Left hindlimb (tissue), 1 donor: ENCODE measurements around the gene CCDC136.

ENCODE experiments used
- DNase-seq: peaks from one replicate; pipeline ENCODE4 v3.0.0-alpha.2; 2018

CCDC136 gene

DNA sequence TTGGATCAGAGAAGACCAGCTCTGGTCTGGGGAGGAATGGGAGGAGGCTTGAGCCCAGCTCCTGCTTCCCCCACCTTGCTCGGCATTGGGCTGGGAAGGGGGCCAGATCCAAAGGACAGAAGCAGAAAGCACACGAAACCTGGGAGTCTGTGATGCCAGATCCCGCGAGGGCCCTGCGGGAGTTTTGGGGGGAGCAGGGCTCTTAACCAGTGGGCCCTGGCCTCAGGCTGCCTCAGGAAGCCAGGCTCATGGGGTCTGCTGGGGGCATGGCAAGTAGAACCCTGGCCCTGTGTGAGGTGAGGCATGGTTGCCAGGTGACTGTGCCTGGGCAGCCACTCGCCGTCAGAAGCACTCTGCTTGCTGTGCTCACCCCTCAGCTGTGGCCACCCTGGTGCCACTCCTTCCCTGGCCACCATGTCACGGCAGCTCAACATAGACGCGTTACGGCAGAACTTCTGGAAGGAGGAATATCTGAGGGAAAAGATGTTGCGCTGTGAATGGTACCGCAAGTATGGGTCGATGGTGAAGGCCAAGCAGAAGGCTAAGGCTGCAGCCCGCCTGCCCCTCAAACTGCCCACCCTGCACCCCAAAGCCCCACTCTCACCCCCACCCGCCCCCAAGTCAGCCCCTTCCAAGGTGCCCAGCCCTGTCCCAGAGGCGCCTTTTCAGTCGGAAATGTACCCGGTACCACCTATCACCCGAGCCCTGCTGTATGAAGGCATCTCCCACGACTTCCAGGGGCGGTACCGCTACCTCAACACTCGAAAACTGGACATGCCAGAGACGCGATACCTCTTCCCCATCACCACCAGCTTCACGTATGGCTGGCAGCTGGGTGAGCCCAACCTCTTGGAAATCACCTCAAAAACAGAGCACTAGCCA, 74.5 kb downstream of the CCDC136 start:
- no peak for DNase-seq

- DNase-seq = no peak
Observed at GRCh38 chr7:128867241-128867640, 75.5 kb downstream of the CCDC136 start.

DNA sequence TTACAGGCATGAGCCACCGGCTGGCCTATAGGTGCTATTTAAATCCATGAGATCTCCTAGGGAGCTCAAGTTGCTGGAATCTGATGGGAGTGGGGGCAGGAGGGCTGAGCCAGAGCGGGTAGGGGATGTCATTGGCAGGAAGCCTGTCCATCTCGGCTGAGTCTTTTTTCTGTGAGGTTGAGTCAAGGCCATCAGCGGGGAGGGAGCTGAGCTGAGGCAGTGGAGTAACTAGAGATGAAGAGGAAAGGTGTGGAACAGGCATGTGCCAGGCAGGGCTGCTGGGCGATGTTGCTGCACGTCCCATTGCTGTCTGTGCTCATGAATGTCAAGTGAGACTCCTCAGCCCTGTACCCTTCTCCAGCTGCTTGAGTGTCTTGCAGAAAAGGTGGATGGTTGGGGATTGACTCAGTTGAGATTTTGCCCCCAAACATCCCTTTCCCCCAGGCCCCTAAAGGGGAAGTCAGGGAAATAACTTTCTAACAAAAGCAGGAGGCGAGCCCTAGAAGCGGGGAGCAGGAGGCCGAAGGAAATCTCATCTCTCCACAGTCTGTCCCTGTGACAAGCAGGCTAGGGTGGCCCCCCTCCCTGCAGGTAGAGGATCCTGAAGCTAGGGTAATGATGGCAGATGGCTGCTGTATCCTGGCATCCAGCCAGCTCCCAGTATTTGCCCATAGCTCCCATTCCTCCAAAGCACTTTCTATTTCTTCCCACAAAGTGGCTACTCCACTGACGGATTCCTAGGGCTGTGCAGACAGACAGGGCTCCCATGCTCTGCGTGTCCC, 76.3 kb downstream of the CCDC136 start:
- no peak for DNase-seq

GRCh38 chr7:128868624-128869137, 76.9 kb downstream of the CCDC136 start:
- no peak for DNase-seq

GRCh38 chr7:128869138-128869943, 77.6 kb downstream of the CCDC136 start:
- peak; percentile 67 for DNase-seq

- no peak for DNase-seq
Observed at GRCh38 chr7:128869944-128870285, 78.1 kb downstream of the CCDC136 start.

DNA sequence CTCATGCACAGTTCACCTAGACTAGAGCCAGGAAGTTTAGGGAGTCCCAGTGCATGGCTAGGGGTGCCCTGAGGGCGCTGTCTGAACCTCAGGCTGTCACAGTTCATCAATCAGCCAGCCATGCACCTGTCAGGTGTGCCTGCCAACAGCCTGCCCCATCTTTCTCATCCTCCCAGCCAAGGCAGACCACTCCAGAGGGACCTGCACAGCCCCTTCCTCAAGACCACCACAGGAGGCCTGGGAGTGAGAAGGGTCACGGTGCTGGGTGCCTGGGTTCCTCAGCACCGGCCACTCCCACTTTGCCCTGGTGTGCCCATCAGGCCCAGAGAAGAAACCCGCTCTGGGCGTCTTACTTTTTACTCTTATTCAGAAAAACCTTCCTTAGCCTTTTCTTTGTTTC, 79.3 kb downstream of the CCDC136 start:
- DNase-seq = no peak
